Articular chondrocyte of knee joint (primary cell): ENCODE measurements around the gene TUBA1B. TPM values are rescaled to one million over a fixed set of nuclear protein-coding genes. Genes with fewer than 3 reads are reported as not detected.

Experiments used
- small RNA-seq: library from RNA; depleted of rRNA; stranded (forward); fragments of <200 nt; gene quantifications from one replicate; pipeline ENCODE3, GENCODE V24; 2012
- total RNA-seq: library from RNA; depleted of rRNA; stranded (reverse); fragments of >200 nt; gene quantifications from 2 replicates; pipeline ENCODE4 v1.2.3, GENCODE V29; 2012

The TUBA1B gene
- total RNA-seq: 936 and 956 TPM in 2 replicates

GRCh38 chr12:49131051-49131893 is at the start of gene TUBA1B:
TSS of gene TUBA1B (minus strand) at chr12:49131395. CDS start at chr12:49131300, 95 bp downstream.

GRCh38 chr12:49110464-49111155 is 20.6 kb downstream of the TUBA1B start, which contains the start of gene LMBR1L:
TSS of gene LMBR1L (minus strand) at chr12:49110847. CDS start at chr12:49110555, 292 bp downstream.

GRCh38 chr12:49094160-49094974 is 36.8 kb downstream of the TUBA1B start, which contains the start of gene DHH:
TSS of gene DHH (minus strand) at chr12:49094801. CDS start at chr12:49094512, 289 bp downstream.

Small RNA genes lying within 50 kb of the gene (small RNA-seq; reads per million reads assigned to genes)
- not detected for gene RF00019

Other genes starting within 250 kb of the TUBA1B start
- 17.4 and 31.5 TPM in 2 replicates for gene FKBP11, start 205.9 kb downstream of the TUBA1B start, total RNA-seq
- gene ARF3, start 173.9 kb downstream of the TUBA1B start, total RNA-seq: 56.8 and 66.7 TPM in 2 replicates
- gene WNT10B, start 159.7 kb downstream of the TUBA1B start, total RNA-seq: under 0.01 and 0.13 TPM in 2 replicates
- gene WNT1, start 153.1 kb downstream of the TUBA1B start, total RNA-seq: not detected in 2 replicates
- gene DDN, start 132.0 kb downstream of the TUBA1B start, total RNA-seq: 0.11 and 0.13 TPM in 2 replicates
- 96.9 and 104 TPM in 2 replicates for gene PRKAG1, start 112.6 kb downstream of the TUBA1B start, total RNA-seq
- 24.5 and 25.3 TPM in 2 replicates for gene KMT2D, start 70.6 kb downstream of the TUBA1B start, total RNA-seq
- 0.52 and 0.54 TPM in 2 replicates for gene RHEBL1, start 61.4 kb downstream of the TUBA1B start, total RNA-seq
- under 0.01 TPM in 1 of 2 replicates, not detected in the other for gene DHH, start 36.6 kb downstream of the TUBA1B start, total RNA-seq
- gene LMBR1L, start 20.5 kb downstream of the TUBA1B start, total RNA-seq: 35.1 and 38.4 TPM in 2 replicates
- gene TUBA1A, start 57.7 kb upstream of the TUBA1B start, total RNA-seq: 516 and 528 TPM in 2 replicates
- gene TUBA1C, start 133.7 kb upstream of the TUBA1B start, total RNA-seq: 385 and 391 TPM in 2 replicates
- 1.5 and 1.8 TPM in 2 replicates for gene PRPH, start 163.8 kb upstream of the TUBA1B start, total RNA-seq
- 7.8 and 9.7 TPM in 2 replicates for gene TROAP, start 191.9 kb upstream of the TUBA1B start, total RNA-seq
- gene C1QL4, start 205.8 kb upstream of the TUBA1B start, total RNA-seq: 0.13 TPM in 1 of 2 replicates, not detected in the other
- gene DNAJC22, start 215.5 kb upstream of the TUBA1B start, total RNA-seq: 0.91 and 1.6 TPM in 2 replicates
- gene SPATS2, start 236.1 kb upstream of the TUBA1B start, total RNA-seq: 21.4 and 25.0 TPM in 2 replicates